Nephron progenitor cell (in vitro differentiated cells): ENCODE data around the gene DCST1.
A peak's percentile ranks its signal among the peaks of the same experiment; 100 is the strongest.

Experiments
- DNase-seq: peaks from one replicate; pipeline ENCODE4 v3.0.0; 2021
- H3K27ac Mint-ChIP-seq: 2 replicates; pipeline ENCODE4 v1.8.0; 2021; ENCODE audit warnings: mild to moderate bottlenecking, moderate library complexity, mixed read lengths
- H3K27me3 Mint-ChIP-seq: 2 replicates; pipeline ENCODE4 v1.8.0; 2021; ENCODE audit warnings: mild to moderate bottlenecking, low read depth, mixed read lengths; ENCODE audit not compliant: poor library complexity
- H3K36me3 Mint-ChIP-seq: 2 replicates; pipeline ENCODE4 v1.8.0; 2021; ENCODE audit warnings: low read depth, mixed read lengths
- H3K4me1 Mint-ChIP-seq: 2 replicates; pipeline ENCODE4 v1.8.0; 2021; ENCODE audit warnings: mixed read lengths
- H3K4me3 Mint-ChIP-seq: 2 replicates; pipeline ENCODE4 v1.8.0; 2021; ENCODE audit warnings: mild to moderate bottlenecking, moderate library complexity, mixed read lengths
- H3K9me3 Mint-ChIP-seq: 2 replicates; pipeline ENCODE4 v1.8.0; 2021; ENCODE audit warnings: mild to moderate bottlenecking, moderate library complexity, mixed read lengths
- TF ChIP-seq, protein P1 (sequence below): fragments of 200-600 bp; sonication (generic); IDR thresholded peaks from 2 replicates; pipeline ENCODE4 v1.5.0; 2021; ENCODE audit warnings: antibody characterized with exemption

DCST1 gene

DNA sequence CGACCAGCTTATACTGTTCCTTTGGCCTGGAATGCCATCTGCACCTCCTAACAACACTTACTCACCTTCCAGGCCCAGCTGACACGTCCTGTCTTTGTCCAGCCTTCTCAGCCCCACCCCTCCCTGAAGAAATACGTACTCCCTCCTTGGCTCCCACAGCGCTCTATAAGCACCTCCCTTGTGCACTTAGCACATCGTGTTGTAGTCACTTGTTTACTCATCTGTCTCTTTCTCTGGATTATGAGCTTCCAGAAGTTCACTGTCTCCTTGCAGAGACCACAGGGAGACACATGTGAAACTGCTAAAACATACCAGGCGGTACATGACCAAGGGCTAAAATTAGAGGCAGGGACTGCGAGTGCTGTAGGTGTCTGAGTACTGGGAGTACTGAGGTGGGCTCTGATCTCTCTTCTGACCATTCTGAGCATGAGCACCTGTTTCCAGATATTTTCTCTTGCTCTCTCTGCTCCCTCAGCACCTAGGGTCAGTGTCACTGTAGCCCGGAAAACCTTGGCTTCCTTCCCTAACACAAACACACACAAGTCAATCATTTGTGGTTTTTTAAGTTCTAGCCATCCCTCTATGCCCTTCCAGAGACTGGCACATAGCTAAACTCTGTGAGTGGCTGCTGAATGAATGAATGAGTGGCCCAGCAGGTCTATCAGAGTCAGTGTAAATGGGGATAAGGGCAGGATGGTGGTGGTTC lies 5.1 kb downstream of the DCST1 start:
- TF ChIP-seq, protein P1, sequence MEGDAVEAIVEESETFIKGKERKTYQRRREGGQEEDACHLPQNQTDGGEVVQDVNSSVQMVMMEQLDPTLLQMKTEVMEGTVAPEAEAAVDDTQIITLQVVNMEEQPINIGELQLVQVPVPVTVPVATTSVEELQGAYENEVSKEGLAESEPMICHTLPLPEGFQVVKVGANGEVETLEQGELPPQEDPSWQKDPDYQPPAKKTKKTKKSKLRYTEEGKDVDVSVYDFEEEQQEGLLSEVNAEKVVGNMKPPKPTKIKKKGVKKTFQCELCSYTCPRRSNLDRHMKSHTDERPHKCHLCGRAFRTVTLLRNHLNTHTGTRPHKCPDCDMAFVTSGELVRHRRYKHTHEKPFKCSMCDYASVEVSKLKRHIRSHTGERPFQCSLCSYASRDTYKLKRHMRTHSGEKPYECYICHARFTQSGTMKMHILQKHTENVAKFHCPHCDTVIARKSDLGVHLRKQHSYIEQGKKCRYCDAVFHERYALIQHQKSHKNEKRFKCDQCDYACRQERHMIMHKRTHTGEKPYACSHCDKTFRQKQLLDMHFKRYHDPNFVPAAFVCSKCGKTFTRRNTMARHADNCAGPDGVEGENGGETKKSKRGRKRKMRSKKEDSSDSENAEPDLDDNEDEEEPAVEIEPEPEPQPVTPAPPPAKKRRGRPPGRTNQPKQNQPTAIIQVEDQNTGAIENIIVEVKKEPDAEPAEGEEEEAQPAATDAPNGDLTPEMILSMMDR: no peak
- DNase-seq: no peak
- Mint-ChIP-seq H3K36me3 (no peaks in the 10 kb centered on the region), H3K27me3 (peaks cover 17% of the 10 kb centered on the region), H3K9me3 (no peaks in the 10 kb centered on the region), H3K4me1 (peaks cover 15% of the 10 kb centered on the region), H3K27ac (no peak overlapping the region), H3K4me3 (no peak overlapping the region)

DNA sequence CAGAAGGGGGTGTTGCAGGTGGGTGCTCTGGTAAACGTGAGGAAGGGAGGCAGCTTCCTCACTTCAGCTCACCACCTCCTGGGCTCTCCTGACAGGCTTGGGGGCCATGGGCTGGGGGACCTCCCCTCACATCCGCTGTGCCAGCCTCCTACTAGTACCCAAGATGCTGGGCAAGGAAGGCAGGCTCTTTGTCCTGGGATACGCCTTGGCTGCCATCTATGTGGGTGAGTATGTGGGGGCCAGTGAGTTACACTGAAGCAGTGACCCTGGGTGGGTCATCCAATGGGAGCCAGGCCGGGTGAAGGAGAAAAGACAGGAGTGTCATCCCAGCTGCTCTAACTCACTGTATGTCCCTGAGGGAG lies 5.7 kb downstream of the DCST1 start:
- TF ChIP-seq, protein P1: no peak
- Mint-ChIP-seq H3K4me1 (peaks cover 21% of the 10 kb centered on the region), H3K4me3 (no peak overlapping the region), H3K9me3 (no peaks in the 10 kb centered on the region), H3K27me3 (peaks cover 17% of the 10 kb centered on the region), H3K36me3 (no peaks in the 10 kb centered on the region), H3K27ac (no peak overlapping the region)
- no peak for DNase-seq

DNA sequence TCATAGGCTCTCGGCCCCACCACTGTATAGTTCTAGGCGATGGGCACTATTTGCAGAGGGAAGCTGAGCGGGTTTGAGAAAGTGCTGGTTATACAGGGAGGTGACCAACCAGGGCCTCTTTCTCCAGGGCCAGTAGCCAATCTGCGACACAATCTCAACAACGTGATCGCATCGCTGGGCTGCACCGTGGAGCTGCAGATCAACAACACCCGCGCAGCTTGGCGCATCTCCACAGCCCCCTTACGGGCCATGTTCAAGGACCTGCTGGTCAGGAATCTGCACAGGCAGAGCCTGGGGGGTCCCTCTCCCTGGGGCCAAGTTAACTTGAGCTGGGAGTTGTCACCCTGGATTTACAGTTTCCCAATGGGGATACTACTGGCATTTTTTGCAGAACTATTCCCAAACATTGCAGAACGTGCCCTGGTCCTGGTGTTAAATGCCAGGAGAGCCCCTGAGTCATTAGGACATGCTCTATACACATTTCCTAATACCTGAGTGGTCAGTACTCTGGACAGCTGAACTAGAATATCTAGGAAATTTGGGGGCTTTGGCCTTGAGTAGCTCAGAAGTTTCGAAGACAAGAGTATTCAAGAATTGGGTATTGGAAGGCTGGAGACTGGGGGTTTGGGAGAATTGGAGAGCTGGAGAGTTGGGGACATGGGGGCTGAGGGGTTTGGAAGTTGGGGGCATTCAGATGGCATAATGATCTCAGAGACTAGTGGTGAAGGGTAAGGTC lies 6.9 kb downstream of the DCST1 start:
- no peaks in the 10 kb centered on the region for H3K9me3 Mint-ChIP-seq
- DNase-seq: no peak
- TF ChIP-seq, protein P1: no peak
- H3K27ac Mint-ChIP-seq: no peak overlapping the region
- peaks cover 13% of the 10 kb centered on the region for H3K27me3 Mint-ChIP-seq
- peaks cover 33% of the 10 kb centered on the region for H3K4me1 Mint-ChIP-seq
- no peaks in the 10 kb centered on the region for H3K36me3 Mint-ChIP-seq
- H3K4me3 Mint-ChIP-seq: no peak overlapping the region

DNA sequence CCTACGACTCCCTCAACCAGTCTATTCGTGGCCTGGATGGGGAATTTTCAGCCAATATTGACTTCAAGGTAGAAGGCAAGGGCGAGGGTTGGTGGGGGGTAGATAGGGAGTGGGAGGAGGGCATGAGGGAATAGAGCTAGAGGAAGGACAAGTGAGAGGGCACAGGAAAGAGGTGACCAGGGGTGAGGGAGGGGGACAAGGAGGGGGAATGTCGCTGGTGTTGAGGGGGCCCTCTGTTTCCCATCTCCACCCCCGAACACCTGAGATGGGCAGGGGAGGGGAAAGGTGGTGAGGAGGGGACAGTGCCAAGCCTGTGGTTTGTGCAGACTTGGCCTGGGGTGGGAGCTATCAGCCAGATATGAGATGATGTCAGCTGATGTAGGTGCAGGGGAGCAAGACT lies 9.2 kb downstream of the DCST1 start:
- DNase-seq: no peak
- Mint-ChIP-seq H3K4me3 (no peak overlapping the region), H3K27me3 (peaks cover 12% of the 10 kb centered on the region), H3K36me3 (no peaks in the 10 kb centered on the region), H3K27ac (peak overlapping the region; percentile 64), H3K9me3 (no peaks in the 10 kb centered on the region), H3K4me1 (peaks cover 44% of the 10 kb centered on the region)
- TF ChIP-seq, protein P1: no peak

DNA sequence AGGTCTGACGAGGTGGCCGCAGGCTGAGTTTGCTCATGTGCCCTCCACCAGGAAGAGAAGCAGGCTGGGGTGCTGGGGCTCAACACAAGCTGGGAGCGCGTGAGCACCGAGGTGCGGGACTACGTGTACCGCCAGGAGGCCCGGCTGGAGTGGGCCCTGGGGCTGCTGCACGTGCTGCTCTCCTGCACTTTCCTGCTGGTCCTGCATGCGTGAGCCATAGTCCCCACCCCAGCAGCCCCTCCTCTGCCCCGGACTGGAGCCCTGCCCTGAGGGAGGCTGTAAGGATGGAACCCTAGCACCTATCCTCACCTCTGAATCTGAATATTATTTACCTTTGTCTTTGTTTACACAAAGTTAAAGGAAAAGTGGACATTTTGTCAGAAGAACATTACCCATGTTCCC lies 9.7 kb downstream of the DCST1 start:
- H3K27me3 Mint-ChIP-seq: peaks cover 8% of the 10 kb centered on the region
- peaks cover 44% of the 10 kb centered on the region for H3K4me1 Mint-ChIP-seq
- H3K36me3 Mint-ChIP-seq: no peaks in the 10 kb centered on the region
- DNase-seq: no peak
- TF ChIP-seq, protein P1: no peak
- peak overlapping the region; percentile 64 for H3K27ac Mint-ChIP-seq
- H3K9me3 Mint-ChIP-seq: no peaks in the 10 kb centered on the region
- no peak overlapping the region for H3K4me3 Mint-ChIP-seq

DNA sequence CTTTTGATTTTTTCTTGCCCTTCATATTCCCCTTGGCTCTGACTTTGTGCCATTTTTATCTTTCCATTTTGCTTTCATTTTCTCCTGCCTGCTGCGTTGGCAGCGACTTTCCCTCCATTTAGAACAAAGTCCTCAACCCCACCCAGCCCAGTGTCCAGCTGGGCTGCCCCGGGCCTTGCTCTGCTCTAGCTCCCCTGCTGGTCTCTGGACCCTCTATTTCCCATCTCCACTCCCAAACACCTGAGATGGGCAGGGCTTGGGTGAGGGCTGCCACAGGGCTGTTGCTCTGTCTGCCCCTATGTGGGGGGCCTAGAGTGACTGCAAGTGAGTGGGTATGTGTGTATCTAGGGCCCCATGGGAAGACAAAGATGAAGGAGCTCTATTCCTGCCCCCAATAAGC lies 10.2 kb downstream of the DCST1 start:
- Mint-ChIP-seq H3K27me3 (peaks cover 8% of the 10 kb centered on the region), H3K4me3 (no peak overlapping the region), H3K27ac (no peak overlapping the region), H3K9me3 (no peaks in the 10 kb centered on the region), H3K4me1 (peaks cover 44% of the 10 kb centered on the region), H3K36me3 (no peaks in the 10 kb centered on the region)
- no peak for DNase-seq
- TF ChIP-seq, protein P1: no peak
